Measurements from ENCODE around the gene D2HGDH.

DNA sequence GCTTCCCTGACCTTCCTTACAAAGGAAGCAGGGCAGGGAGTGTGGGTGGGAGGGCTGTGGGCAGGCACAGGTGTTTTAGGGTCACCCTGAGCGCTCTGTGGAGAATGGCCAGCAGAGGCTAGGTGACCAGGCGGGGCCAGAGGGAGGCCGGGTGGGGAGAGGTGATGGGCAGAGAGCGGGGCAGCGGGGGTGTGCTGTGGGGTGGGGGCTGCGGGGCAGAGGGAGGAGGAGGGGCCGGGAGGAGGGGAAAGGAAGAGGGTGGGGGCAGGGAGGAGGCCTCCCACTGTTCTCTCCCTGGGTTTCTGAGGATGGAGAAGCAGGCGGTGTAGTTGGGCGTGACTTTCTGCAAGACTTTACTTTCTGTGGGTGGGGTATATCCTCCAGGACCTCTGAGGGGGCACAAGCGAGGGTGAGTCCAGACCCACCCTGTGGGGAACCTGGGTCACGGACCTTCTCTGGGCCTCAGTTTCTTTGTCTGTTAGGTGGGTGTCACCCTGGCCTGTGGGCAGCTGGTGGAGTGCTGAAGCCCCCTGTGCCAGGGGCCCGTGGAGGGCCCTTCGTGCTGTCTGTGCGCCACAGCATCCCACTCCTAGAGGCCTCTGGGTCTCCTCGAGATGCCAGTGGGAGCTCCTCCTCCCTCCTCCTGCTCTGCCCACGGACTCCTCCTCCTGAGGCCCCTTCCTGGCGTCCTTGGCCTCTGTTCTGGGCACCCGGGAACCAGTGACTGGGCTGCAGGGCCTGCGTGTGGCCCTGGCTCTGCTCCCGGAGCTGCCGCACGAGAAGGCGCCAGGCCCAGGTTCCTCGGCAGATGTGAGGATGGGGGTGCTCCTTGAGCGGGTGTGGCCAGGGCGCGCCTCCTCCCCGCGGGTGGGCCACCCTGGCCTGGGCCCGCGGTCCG is 68.2 kb downstream of the D2HGDH start:
- TF ChIP-seq, protein P1, sequence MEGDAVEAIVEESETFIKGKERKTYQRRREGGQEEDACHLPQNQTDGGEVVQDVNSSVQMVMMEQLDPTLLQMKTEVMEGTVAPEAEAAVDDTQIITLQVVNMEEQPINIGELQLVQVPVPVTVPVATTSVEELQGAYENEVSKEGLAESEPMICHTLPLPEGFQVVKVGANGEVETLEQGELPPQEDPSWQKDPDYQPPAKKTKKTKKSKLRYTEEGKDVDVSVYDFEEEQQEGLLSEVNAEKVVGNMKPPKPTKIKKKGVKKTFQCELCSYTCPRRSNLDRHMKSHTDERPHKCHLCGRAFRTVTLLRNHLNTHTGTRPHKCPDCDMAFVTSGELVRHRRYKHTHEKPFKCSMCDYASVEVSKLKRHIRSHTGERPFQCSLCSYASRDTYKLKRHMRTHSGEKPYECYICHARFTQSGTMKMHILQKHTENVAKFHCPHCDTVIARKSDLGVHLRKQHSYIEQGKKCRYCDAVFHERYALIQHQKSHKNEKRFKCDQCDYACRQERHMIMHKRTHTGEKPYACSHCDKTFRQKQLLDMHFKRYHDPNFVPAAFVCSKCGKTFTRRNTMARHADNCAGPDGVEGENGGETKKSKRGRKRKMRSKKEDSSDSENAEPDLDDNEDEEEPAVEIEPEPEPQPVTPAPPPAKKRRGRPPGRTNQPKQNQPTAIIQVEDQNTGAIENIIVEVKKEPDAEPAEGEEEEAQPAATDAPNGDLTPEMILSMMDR (IDR thresholded peaks at IDR 0.05) = no peak
- TF ChIP-seq POLR2AphosphoS5 (IDR thresholded peaks at IDR 0.05) (no peak), POLR2A (IDR thresholded peaks at IDR 0.05) (no peak), EP300 (IDR thresholded peaks at IDR 0.05) (no peak)

All from suprapubic skin (tissue), 4 donors.